ENCODE results near the gene SPHK1.

DNA sequence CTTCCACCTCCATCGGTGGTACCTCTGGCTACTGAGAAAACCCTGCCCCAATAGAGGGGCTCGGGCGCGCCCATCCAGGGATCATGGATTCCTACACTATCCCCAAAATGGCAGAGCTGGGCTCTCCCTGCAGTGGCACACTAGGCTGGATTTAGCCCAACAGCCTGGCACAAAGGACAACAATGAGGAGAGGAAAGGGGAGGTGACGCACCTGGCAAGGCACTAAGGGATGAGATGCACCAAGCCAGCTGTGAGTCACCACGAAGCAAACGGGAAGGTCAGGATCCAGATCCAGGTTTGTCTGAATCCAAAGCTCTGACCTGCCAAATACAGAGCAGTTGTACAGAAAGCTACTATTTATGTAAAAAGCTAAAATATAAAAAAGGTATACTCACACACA lies 50.5 kb downstream of the SPHK1 start:
- no peak for TF ChIP-seq POLR2AphosphoS5 (IDR thresholded peaks at IDR 0.05)
- no peak for TF ChIP-seq CTCF (IDR thresholded peaks at IDR 0.05)
- TF ChIP-seq POLR2A (IDR thresholded peaks at IDR 0.05): no peak
